MM.1S (cell line): ENCODE data around the gene LEMD2.

Experiments
- DNase-seq: peaks from one replicate; pipeline ENCODE4 v3.0.0-alpha.2; 2015
- H2AFZ ChIP-seq: fragments of 300-600 bp; sonication (generic); 2 replicates; pipeline ENCODE4 v1.6.0; 2016; ENCODE audit warnings: antibody characterized with exemption, low read length
- H3F3A ChIP-seq: fragments of 300-600 bp; sonication (generic); 2 replicates; pipeline ENCODE4 v1.6.1; 2016; ENCODE audit warnings: mild to moderate bottlenecking, antibody characterized with exemption, low read length, moderate library complexity, mixed read lengths; ENCODE audit not compliant: insufficient read depth
- H3K27ac ChIP-seq: fragments of 300-600 bp; sonication (generic); 2 replicates; pipeline ENCODE4 v1.5.1; 2016; ENCODE audit warnings: mild to moderate bottlenecking, low read length
- H3K27me3 ChIP-seq: fragments of 300-600 bp; sonication (generic); replicated peaks from 2 replicates; pipeline ENCODE4 v1.6.0; 2016; ENCODE audit warnings: low read length; ENCODE audit not compliant: insufficient read depth
- H3K36me3 ChIP-seq: fragments of 300-600 bp; sonication (generic); replicated peaks from 2 replicates; pipeline ENCODE4 v1.6.1; 2016; ENCODE audit warnings: mild to moderate bottlenecking, low read length, mixed read lengths; ENCODE audit not compliant: insufficient read depth
- H3K4me1 ChIP-seq: fragments of 300-600 bp; sonication (generic); 2 replicates; pipeline ENCODE4 v1.6.1; 2016; ENCODE audit warnings: low read length, mixed read lengths
- H3K4me2 ChIP-seq: fragments of 300-600 bp; sonication (generic); 2 replicates; pipeline ENCODE4 v1.6.0; 2016; ENCODE audit warnings: low read depth, low read length
- H3K4me3 ChIP-seq: fragments of 300-600 bp; sonication (generic); 2 replicates; pipeline ENCODE4 v1.5.1; 2016; ENCODE audit warnings: low read length, mixed read lengths
- H3K79me2 ChIP-seq: fragments of 300-600 bp; sonication (generic); 2 replicates; pipeline ENCODE4 v1.6.1; 2016; ENCODE audit warnings: mixed run types, low read length, mixed read lengths
- H3K9ac ChIP-seq: fragments of 300-600 bp; sonication (generic); 2 replicates; pipeline ENCODE4 v1.6.1; 2016; ENCODE audit warnings: low read length, mixed read lengths
- H3K9me2 ChIP-seq: fragments of 300-600 bp; sonication (generic); replicated peaks from 2 replicates; pipeline ENCODE4 v1.6.1; 2016; ENCODE audit warnings: mild to moderate bottlenecking, low read length, mixed read lengths; ENCODE audit not compliant: insufficient read depth
- H3K9me3 ChIP-seq: fragments of 300-600 bp; sonication (generic); replicated peaks from 2 replicates; pipeline ENCODE4 v1.6.1; 2016; ENCODE audit warnings: mild to moderate bottlenecking, low read length, mixed read lengths; ENCODE audit not compliant: insufficient read depth
- H4K20me1 ChIP-seq: fragments of 300-600 bp; sonication (generic); 2 replicates; pipeline ENCODE4 v1.6.1; 2016; ENCODE audit warnings: mild to moderate bottlenecking, low read length, moderate library complexity, mixed read lengths; ENCODE audit not compliant: insufficient read depth
- EZH2 ChIP-seq: fragments of 300-600 bp; sonication (generic); optimal IDR thresholded peaks from 2 replicates; pipeline ENCODE3; 2017; ENCODE audit warnings: low read depth, mild to moderate bottlenecking, antibody characterized with exemption, low read length, mixed read lengths
- EZH2phosphoT487 ChIP-seq: fragments of 300-600 bp; sonication (generic); IDR thresholded peaks from 2 replicates; pipeline ENCODE4 v1.6.1; 2018; ENCODE audit warnings: antibody characterized with exemption, low read length
- TF ChIP-seq, protein P1 (sequence below): fragments of 300-600 bp; sonication (generic); IDR thresholded peaks from 2 replicates; pipeline ENCODE4 v1.5.1; 2016; ENCODE audit warnings: antibody characterized with exemption, low read length, mixed read lengths

Gene LEMD2

GRCh38 chr6:33820243-33820642, 31.3 kb upstream of the LEMD2 start:
- no peaks in the 10 kb centered on the region for H4K20me1 ChIP-seq
- no peak overlapping the region for H3K4me2 ChIP-seq
- H3K9me3 ChIP-seq: no peaks in the 10 kb centered on the region

DNA sequence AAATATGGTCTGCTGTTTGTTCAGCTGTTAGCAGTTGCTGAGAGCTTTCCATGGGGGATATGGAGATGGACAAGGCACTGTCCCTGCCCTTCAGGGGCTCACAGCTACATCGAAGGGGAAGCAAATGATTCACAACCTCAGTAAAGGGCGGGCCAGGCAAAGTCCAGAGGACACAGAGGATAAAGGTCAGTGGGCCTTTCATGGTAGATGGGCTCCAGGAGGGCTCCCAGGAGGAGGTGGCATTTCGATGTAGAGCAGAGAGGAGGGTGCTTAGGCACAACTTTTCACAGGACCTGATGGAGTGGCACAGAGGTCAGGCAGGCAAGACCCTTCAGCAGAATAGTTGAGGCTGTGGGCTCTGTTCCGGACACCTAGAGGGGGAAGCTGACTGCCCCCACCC, 30.1 kb upstream of the LEMD2 start:
- Histone ChIP-seq H3K36me3 (no peaks in the 10 kb centered on the region), H3F3A (no peaks in the 10 kb centered on the region), H3K9me2 (no peaks in the 10 kb centered on the region), H3K79me2 (no peaks in the 10 kb centered on the region), H3K4me1 (no peaks in the 10 kb centered on the region), H4K20me1 (no peaks in the 10 kb centered on the region), H3K9me3 (no peaks in the 10 kb centered on the region), H3K4me2 (no peak overlapping the region), H3K27ac (no peak overlapping the region), H3K27me3 (peaks cover 89% of the 10 kb centered on the region), H2AFZ (no peak overlapping the region), H3K9ac (no peak overlapping the region), H3K4me3 (no peak overlapping the region)
- no peak for DNase-seq
- TF ChIP-seq EZH2phosphoT487: no peak
- TF ChIP-seq, protein P1, sequence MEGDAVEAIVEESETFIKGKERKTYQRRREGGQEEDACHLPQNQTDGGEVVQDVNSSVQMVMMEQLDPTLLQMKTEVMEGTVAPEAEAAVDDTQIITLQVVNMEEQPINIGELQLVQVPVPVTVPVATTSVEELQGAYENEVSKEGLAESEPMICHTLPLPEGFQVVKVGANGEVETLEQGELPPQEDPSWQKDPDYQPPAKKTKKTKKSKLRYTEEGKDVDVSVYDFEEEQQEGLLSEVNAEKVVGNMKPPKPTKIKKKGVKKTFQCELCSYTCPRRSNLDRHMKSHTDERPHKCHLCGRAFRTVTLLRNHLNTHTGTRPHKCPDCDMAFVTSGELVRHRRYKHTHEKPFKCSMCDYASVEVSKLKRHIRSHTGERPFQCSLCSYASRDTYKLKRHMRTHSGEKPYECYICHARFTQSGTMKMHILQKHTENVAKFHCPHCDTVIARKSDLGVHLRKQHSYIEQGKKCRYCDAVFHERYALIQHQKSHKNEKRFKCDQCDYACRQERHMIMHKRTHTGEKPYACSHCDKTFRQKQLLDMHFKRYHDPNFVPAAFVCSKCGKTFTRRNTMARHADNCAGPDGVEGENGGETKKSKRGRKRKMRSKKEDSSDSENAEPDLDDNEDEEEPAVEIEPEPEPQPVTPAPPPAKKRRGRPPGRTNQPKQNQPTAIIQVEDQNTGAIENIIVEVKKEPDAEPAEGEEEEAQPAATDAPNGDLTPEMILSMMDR: no peak
- TF ChIP-seq EZH2: no peak

More at GRCh38 chr6:33820243-33820642, 31.3 kb upstream of the LEMD2 start:
- Histone ChIP-seq H2AFZ (no peak overlapping the region), H3F3A (no peaks in the 10 kb centered on the region), H3K4me1 (no peaks in the 10 kb centered on the region), H3K36me3 (no peaks in the 10 kb centered on the region), H3K27me3 (peaks cover 92% of the 10 kb centered on the region), H3K9ac (no peak overlapping the region), H3K9me2 (no peaks in the 10 kb centered on the region), H3K79me2 (no peaks in the 10 kb centered on the region), H3K27ac (no peak overlapping the region), H3K4me3 (no peak overlapping the region)
- no peak for DNase-seq
- TF ChIP-seq, protein P1: no peak
- TF ChIP-seq EZH2phosphoT487 (no peak), EZH2 (no peak)

GRCh38 chr6:33818293-33818692, 29.4 kb upstream of the LEMD2 start:
- Histone ChIP-seq H3K36me3 (no peaks in the 10 kb centered on the region), H3K4me2 (no peak overlapping the region)

More at GRCh38 chr6:33818293-33818692, 29.4 kb upstream of the LEMD2 start:
- Histone ChIP-seq H3K9ac (no peak overlapping the region), H3K9me3 (no peaks in the 10 kb centered on the region), H4K20me1 (no peaks in the 10 kb centered on the region), H2AFZ (no peak overlapping the region), H3F3A (no peaks in the 10 kb centered on the region), H3K79me2 (no peaks in the 10 kb centered on the region), H3K9me2 (no peaks in the 10 kb centered on the region), H3K4me1 (no peaks in the 10 kb centered on the region), H3K4me3 (no peak overlapping the region), H3K27ac (no peak overlapping the region), H3K27me3 (peaks cover 89% of the 10 kb centered on the region)
- no peak for DNase-seq
- TF ChIP-seq, protein P1: no peak
- TF ChIP-seq EZH2 (no peak), EZH2phosphoT487 (no peak)
